GM12878 (cell line): ENCODE data around the gene MB. TPM values are rescaled to one million over a fixed set of nuclear protein-coding genes. Genes with fewer than 3 reads are reported as not detected.

Source experiments
- ATAC-seq: fragments of 200-7000 bp; cut with Tn5 transposase; 3 replicates; pipeline ENCODE4 v1.9.1; 2020; ENCODE audit warnings: mild to moderate bottlenecking, moderate library complexity
- BruUV-seq: library from RNA; stranded (reverse); fragments of 400-500 nt; replicated peaks from 2 replicates; lab custom pipeline; 2021; lab: Mats Ljungman, UMichigan
- CTCF ChIA-PET: fragments of 300-600 bp; sonication (Branson Sonifier 250); formaldehyde crosslinking; extraction: SDS; loops from one replicate; lab custom pipeline; 2021; ENCODE audit warnings: inconsistent platforms; lab: Yijun Ruan, JAX
- POLR2A ChIA-PET: fragments of 350-600 bp; formaldehyde crosslinking; extraction: SDS; loops from one replicate; lab custom pipeline; 2021; ENCODE audit warnings: inconsistent platforms; lab: Charles Lee
- RAD21 ChIA-PET: fragments of 300-600 bp; sonication (Branson Sonifier 250); formaldehyde crosslinking; loops from one replicate; lab custom pipeline; 2023; ENCODE audit warnings: antibody characterized with exemption; ENCODE audit not compliant: unreplicated experiment; lab: Charles Lee
- SMC1A ChIA-PET: fragments of 300-600 bp; sonication (Branson Sonifier 250); formaldehyde crosslinking; loops from one replicate; lab custom pipeline; 2023; ENCODE audit not compliant: unreplicated experiment, uncharacterized antibody; lab: Charles Lee
- DNase-seq: peaks from one replicate; pipeline ENCODE4 v3.0.0-alpha.2; 2011; ENCODE audit warnings: low read depth, low spot score
- FAIRE-seq: peaks from 3 replicates; lab custom pipeline; 2011; peaks lifted over from hg19 to GRCh38; lab: Jason Lieb, UNC
- H2AFZ ChIP-seq: 2 replicates; pipeline ENCODE4 v1.6.0; 2011; ENCODE audit warnings: low read depth, low read length, control low read depth; ENCODE audit not compliant: control insufficient read depth
- H3K27ac ChIP-seq: 2 replicates; pipeline ENCODE4 v1.5.1; 2011; ENCODE audit warnings: control low read depth; ENCODE audit not compliant: control insufficient read depth, insufficient read depth
- H3K27me3 ChIP-seq, 2 experiments: replicated peaks in 1 of 2; 2 replicates each; pipeline versions ENCODE4 v1.6.0 to v1.6.1; 2011; ENCODE audit warnings: low read length in 1 of 2; ENCODE audit not compliant: control insufficient read depth in 2 of 2, insufficient read depth in 2 of 2
- H3K36me3 ChIP-seq, 2 experiments: 2 replicates each; pipeline ENCODE4 v1.5.1; 2011; ENCODE audit warnings: low read length in 1 of 2; ENCODE audit not compliant: control insufficient read depth in 2 of 2, insufficient read depth in 2 of 2
- H3K4me1 ChIP-seq: 2 replicates; pipeline ENCODE4 v1.6.1; 2011; ENCODE audit warnings: mild to moderate bottlenecking, low read length, moderate library complexity, mixed read lengths; ENCODE audit not compliant: control insufficient read depth, insufficient read depth
- H3K4me2 ChIP-seq: 2 replicates; pipeline ENCODE4 v1.6.0; 2011; ENCODE audit warnings: control low read depth; ENCODE audit not compliant: control insufficient read depth, insufficient read depth
- H3K4me3 ChIP-seq: fragments of 200-600 bp; sonication (generic); 2 replicates; pipeline ENCODE4 v1.5.1; 2016
- H3K79me2 ChIP-seq: 2 replicates; pipeline ENCODE4 v1.6.0; 2011; ENCODE audit warnings: low read length; ENCODE audit not compliant: control insufficient read depth, insufficient read depth
- H3K9ac ChIP-seq: 2 replicates; pipeline ENCODE4 v1.8.0; 2011; ENCODE audit warnings: low read length, control low read depth, mixed read lengths; ENCODE audit not compliant: control insufficient read depth, insufficient read depth
- H3K9me3 ChIP-seq: replicated peaks from 3 replicates; pipeline ENCODE4 v1.5.1; 2011; ENCODE audit warnings: mild to moderate bottlenecking, low read length; ENCODE audit not compliant: control insufficient read depth, insufficient read depth
- H4K20me1 ChIP-seq: 2 replicates; pipeline ENCODE4 v1.6.0; 2011; ENCODE audit not compliant: control insufficient read depth, insufficient read depth
- ASH2L ChIP-seq: fragments of 300-600, 200-600 bp; sonication (generic); IDR thresholded peaks from 2 replicates; pipeline ENCODE4 v1.6.1; 2017; ENCODE audit warnings: low read depth, mild to moderate bottlenecking, borderline replicate concordance
- CHD4 ChIP-seq: fragments of 200-600 bp; sonication (generic); IDR thresholded peaks from 2 replicates; pipeline ENCODE4 v1.6.1; 2016; ENCODE audit warnings: mild to moderate bottlenecking
- EP300 ChIP-seq, 2 experiments: fragments of 150-350 bp in 1 of 2; IDR thresholded peaks; 2 replicates each; pipeline ENCODE4 v1.6.1; 2011 to 2012; ENCODE audit warnings: low read depth in 2 of 2, low read length in 2 of 2, borderline replicate concordance in 1 of 2, improper control_type of control experiment in 1 of 2, inconsistent platforms in 1 of 2; ENCODE audit not compliant: control insufficient read depth in 1 of 2
- ESRRA ChIP-seq: IDR thresholded peaks from 2 replicates; pipeline ENCODE4 v1.6.1; 2012; ENCODE audit warnings: mild to moderate bottlenecking, low read length, improper control_type of control experiment
- HCFC1 ChIP-seq: fragments of 150-350 bp; IDR thresholded peaks from 2 replicates; pipeline ENCODE4 v1.6.1; 2014; ENCODE audit warnings: low read length
- KLF5 ChIP-seq: fragments of 450-650 bp; IDR thresholded peaks from 2 replicates; pipeline ENCODE4 v1.6.1; 2014; ENCODE audit warnings: mild to moderate bottlenecking; ENCODE audit not compliant: partially characterized antibody
- LARP7 ChIP-seq: fragments of 450-650 bp; IDR thresholded peaks from 2 replicates; pipeline ENCODE4 v1.6.1; 2017; ENCODE audit warnings: mild to moderate bottlenecking
- NBN ChIP-seq: fragments of 450-650 bp; IDR thresholded peaks from 2 replicates; pipeline ENCODE4 v1.6.1; 2016
- NFYB ChIP-seq: IDR thresholded peaks from 2 replicates; pipeline ENCODE4 v1.6.1; 2011; ENCODE audit warnings: low read depth, mild to moderate bottlenecking, low read length, improper control_type of control experiment, moderate library complexity; ENCODE audit not compliant: insufficient read depth
- RBBP5 ChIP-seq: fragments of 200-600 bp; sonication (generic); conservative IDR thresholded peaks from 2 replicates; pipeline ENCODE4 v1.6.1; 2016
- RELA ChIP-seq: fragments of 450-650 bp; IDR thresholded peaks from 2 replicates; pipeline ENCODE4 v1.8.0; 2014; ENCODE audit warnings: borderline replicate concordance; ENCODE audit not compliant: partially characterized antibody
- RFX5 ChIP-seq: IDR thresholded peaks from 2 replicates; pipeline ENCODE4 v1.6.1; 2011; ENCODE audit warnings: low read depth, low read length, improper control_type of control experiment
- RUNX3 ChIP-seq: IDR thresholded peaks from 2 replicates; pipeline ENCODE4 v1.6.1; 2012; ENCODE audit warnings: low read length, inconsistent platforms
- SIN3A ChIP-seq: IDR thresholded peaks from 2 replicates; pipeline ENCODE4 v1.6.1; 2012; ENCODE audit warnings: low read depth, low read length, improper control_type of control experiment
- SREBF2 ChIP-seq: IDR thresholded peaks from 2 replicates; pipeline ENCODE4 v1.6.1; 2012; ENCODE audit warnings: mild to moderate bottlenecking, low read length
- STAT1 ChIP-seq: fragments of 450-650 bp; conservative IDR thresholded peaks from 2 replicates; pipeline ENCODE4 v1.6.1; 2014; ENCODE audit warnings: antibody characterized with exemption, mild to moderate bottlenecking
- TCF3 ChIP-seq: IDR thresholded peaks from 2 replicates; pipeline ENCODE4 v1.6.1; 2012; ENCODE audit warnings: low read depth, mild to moderate bottlenecking, low read length, borderline replicate concordance; ENCODE audit not compliant: insufficient read depth
- YY1 ChIP-seq: IDR thresholded peaks from 2 replicates; pipeline ENCODE4 v1.6.1; 2011; ENCODE audit warnings: low read depth, mild to moderate bottlenecking, low read length
- WGBS: methylation state at CpG from one replicate; pipeline ENCODE4 v1.1.6; 2016; ENCODE audit warnings: low lambda C conversion rate; ENCODE audit not compliant: insufficient replicate concordance, insufficient coverage; ENCODE audit errors: missing lambda C conversion rate; 5-methylcytosine and 5-hydroxymethylcytosine counted together
- in situ Hi-C: fragments of 300-500 bp; cut with MboI; formaldehyde crosslinking; loops from 9 replicates; pipeline ENCODE4 v1.14.3; 2018; ENCODE audit warnings: mixed read lengths
- intact Hi-C: fragments of 100-400 bp; cut with micrococcal nuclease; formaldehyde crosslinking; loops from one replicate; pipeline ENCODE4 v1.14.2; 2022; ENCODE audit not compliant: unreplicated experiment
- polyA plus RNA-seq, 11 experiments: library from polyadenylated mRNA; depleted of rRNA in 4 of 11; unstranded in 6 of 11; stranded (reverse) in 5 of 11; fragments of >200 nt; fragmentation: Nextera tagmentation in 4 of 11; fragmentation: Illumina TruSeq in 1 of 11; extraction: Ambion mirVana in 4 of 11; extraction: Trizol in 1 of 11; gene quantifications; 1 replicate in 1 of 11; 2 replicates in 10 of 11; pipeline versions ENCODE4 v1.2.1 to v1.2.3, GENCODE V29; 2011 to 2016; ENCODE audit warnings: inconsistent platforms in 2 of 11, missing spikeins in 2 of 11, low read depth in 1 of 11
- total RNA-seq, 4 experiments: library from RNA; depleted of rRNA in 3 of 4; stranded (reverse); fragments of >200 nt in 3 of 4; fragmentation: Illumina TruSeq in 1 of 4; extraction: Trizol in 1 of 4; gene quantifications; 2 replicates each; pipeline versions ENCODE4 v1.2.1 to v1.2.3, GENCODE V29; 2013 to 2021
- TF ChIP-seq, protein P1 (sequence below): fragments of 450-650 bp; formaldehyde crosslinking; IDR thresholded peaks from 2 replicates; pipeline ENCODE4 v1.5.0; 2022; ENCODE audit warnings: mild to moderate bottlenecking, missing genetic modification characterization

MB gene
- total and polyA plus RNA-seq, 10 of the 15 experiments (the other 5 are each of a cell fraction or from before 2014, with no cell fraction given), result 0.09 to 0.41 (median 0.23) TPM; not detected in 3

DNA sequence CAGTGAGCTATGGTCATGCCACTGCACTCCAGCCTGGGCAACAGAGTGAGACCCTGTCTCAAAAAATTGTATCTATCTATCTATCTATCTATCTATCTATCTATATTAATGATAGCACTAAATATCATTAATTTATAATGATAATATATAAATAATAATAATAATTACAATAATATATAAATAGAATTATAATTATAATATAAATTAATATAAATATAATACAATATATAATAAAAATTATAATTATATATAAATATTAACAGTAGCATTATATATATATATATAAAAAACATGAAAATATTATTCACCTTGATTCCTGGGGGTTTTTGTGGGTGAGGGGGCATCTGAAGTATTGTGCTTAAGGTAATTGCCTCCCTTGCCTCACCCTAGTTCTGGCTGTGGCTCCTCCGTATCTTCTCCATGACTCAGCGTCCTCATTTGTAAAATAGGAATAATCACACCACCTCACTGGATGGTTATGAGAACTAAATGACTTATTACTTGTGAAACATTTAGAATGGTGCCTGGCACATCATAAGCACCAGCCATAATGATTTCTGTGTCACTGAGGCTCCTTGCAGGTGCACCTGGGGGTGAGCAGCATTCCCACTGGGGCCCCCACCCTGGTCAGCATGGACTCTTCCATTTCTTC lies 57.6 kb downstream of the MB start:
- ChIA-PET POLR2A (no interaction called here), SMC1A (no interaction called here)
- no peaks in the 10 kb centered on the region; the same call in 2 of the 3 replicates for H3K9me3 ChIP-seq
- no TSS peak for BruUV-seq
- no peak overlapping the region for H2AFZ ChIP-seq
- FAIRE-seq, result no peak
- TF ChIP-seq YY1 (no peak), TCF3 (no peak), NFYB (no peak), ASH2L (no peak), SIN3A (no peak), LARP7 (no peak), KLF5 (no peak), HCFC1 (no peak), SREBF2 (no peak), CHD4 (no peak), RELA (no peak), RUNX3 (no peak), EP300 (IDR thresholded peaks at IDR 0.05; ENCODE audit: borderline replicate concordance in 1 of 2, control insufficient read depth in 1 of 2, low read depth in 2 of 2, low read length in 2 of 2) (no peak), RBBP5 (no peak), RFX5 (no peak), STAT1 (no peak), NBN (no peak), ESRRA (no peak)
- TF ChIP-seq, protein P1, sequence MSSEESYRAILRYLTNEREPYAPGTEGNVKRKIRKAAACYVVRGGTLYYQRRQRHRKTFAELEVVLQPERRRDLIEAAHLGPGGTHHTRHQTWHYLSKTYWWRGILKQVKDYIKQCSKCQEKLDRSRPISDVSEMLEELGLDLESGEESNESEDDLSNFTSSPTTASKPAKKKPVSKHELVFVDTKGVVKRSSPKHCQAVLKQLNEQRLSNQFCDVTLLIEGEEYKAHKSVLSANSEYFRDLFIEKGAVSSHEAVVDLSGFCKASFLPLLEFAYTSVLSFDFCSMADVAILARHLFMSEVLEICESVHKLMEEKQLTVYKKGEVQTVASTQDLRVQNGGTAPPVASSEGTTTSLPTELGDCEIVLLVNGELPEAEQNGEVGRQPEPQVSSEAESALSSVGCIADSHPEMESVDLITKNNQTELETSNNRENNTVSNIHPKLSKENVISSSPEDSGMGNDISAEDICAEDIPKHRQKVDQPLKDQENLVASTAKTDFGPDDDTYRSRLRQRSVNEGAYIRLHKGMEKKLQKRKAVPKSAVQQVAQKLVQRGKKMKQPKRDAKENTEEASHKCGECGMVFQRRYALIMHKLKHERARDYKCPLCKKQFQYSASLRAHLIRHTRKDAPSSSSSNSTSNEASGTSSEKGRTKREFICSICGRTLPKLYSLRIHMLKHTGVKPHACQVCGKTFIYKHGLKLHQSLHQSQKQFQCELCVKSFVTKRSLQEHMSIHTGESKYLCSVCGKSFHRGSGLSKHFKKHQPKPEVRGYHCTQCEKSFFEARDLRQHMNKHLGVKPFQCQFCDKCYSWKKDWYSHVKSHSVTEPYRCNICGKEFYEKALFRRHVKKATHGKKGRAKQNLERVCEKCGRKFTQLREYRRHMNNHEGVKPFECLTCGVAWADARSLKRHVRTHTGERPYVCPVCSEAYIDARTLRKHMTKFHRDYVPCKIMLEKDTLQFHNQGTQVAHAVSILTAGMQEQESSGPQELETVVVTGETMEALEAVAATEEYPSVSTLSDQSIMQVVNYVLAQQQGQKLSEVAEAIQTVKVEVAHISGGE (CRISPR knock-in tag), result no peak
- TF ChIP-seq, all 136 proteins: peak for 0
- Histone ChIP-seq H3K4me1 (no peaks in the 10 kb centered on the region), H3K36me3 (no peaks in the 10 kb centered on the region), H3K4me3 (no peak overlapping the region), H3K4me2 (no peak overlapping the region), H3K79me2 (no peaks in the 10 kb centered on the region), H3K27ac (no peak overlapping the region), H3K9ac (no peak overlapping the region), H3K27me3 (peaks cover 0 to 4% of the 10 kb centered on the region in 2 experiments; a peak in 3 of 4 replicates), H4K20me1 (no peaks in the 10 kb centered on the region)
- ATAC-seq (no peak), DNase-seq (no peak)
- in situ Hi-C loops (no loop called here), intact Hi-C loops (no loop called here)
- ChIA-PET RAD21 (no interaction called here), CTCF (no interaction called here)
- 2% methylated on average over 2 of the region's 2 CpGs for WGBS
